ENCODE measurements around the gene FAM193B. TPM values are rescaled to one million over a fixed set of nuclear protein-coding genes. Genes with fewer than 3 reads are reported as not detected.
A peak's percentile ranks its signal among the peaks of the same experiment; 100 is the strongest.

Gene FAM193B
- total and polyA plus RNA-seq, 9 of the 15 experiments (the other 6 are each of a cell fraction or from before 2014, with no cell fraction given), result 4.4 to 76.4 (median 37.3) TPM

- TF ChIP-seq MITF (IDR thresholded peaks at IDR 0.05) (no peak), FOXP1 (CRISPR knock-in tag; IDR thresholded peaks at IDR 0.05) (0 out of 2 replicates have a peak, but pooled peaks have one; percentile 77), PYGO2 (tag; IDR thresholded peaks at IDR 0.05) (0 out of 2 replicates have a peak, but pooled peaks have one; percentile 17), ZNF354B (CRISPR knock-in tag; IDR thresholded peaks at IDR 0.05) (no peak), ZMIZ1 (IDR thresholded peaks at IDR 0.05; ENCODE audit: low read depth in 2 of 2, low read length in 2 of 2) (no peak), MBD1 (CRISPR knock-in tag; IDR thresholded peaks at IDR 0.05) (no peak), RFX5 (IDR thresholded peaks at IDR 0.05; ENCODE audit: low read depth, low read length) (no peak), POU5F1 (IDR thresholded peaks at IDR 0.05; ENCODE audit: borderline replicate concordance, low read depth, low read length, partially characterized antibody) (no peak), MTA2 (IDR thresholded peaks at IDR 0.05; ENCODE audit: low read depth) (0 out of 2 replicates have a peak, but pooled peaks have one; percentile 17), TEAD1 (CRISPR knock-in tag; IDR thresholded peaks at IDR 0.05) (no peak), SIN3B (IDR thresholded peaks at IDR 0.05; ENCODE audit: low read depth) (peak; percentile 43; the same call in 1 of the 2 replicates), NELFE (IDR thresholded peaks at IDR 0.05; ENCODE audit: insufficient read depth, insufficient read length) (no peak), BRCA1 (IDR thresholded peaks at IDR 0.05) (no peak), BRCA1 (CRISPR knock-in tag; IDR thresholded peaks at IDR 0.05) (no peak), PHTF2 (CRISPR knock-in tag; IDR thresholded peaks at IDR 0.05) (no peak), RUNX1 (IDR thresholded peaks at IDR 0.05; ENCODE audit: low read depth) (no peak), CGGBP1 (CRISPR knock-in tag; IDR thresholded peaks at IDR 0.05) (peak; percentile 64; the same call in 1 of the 2 replicates), ZNF449 (CRISPR knock-in tag; IDR thresholded peaks at IDR 0.05) (no peak), PCBP2 (IDR thresholded peaks at IDR 0.05; ENCODE audit: low read depth, low read length, poor library complexity, severe bottlenecking) (no peak), TCFL5 (CRISPR knock-in tag; conservative IDR thresholded peaks at IDR 0.05) (no peak)
Observed at GRCh38 chr5:177497292-177498012, 56.9 kb downstream of the FAM193B start, which contains the start of gene PDLIM7 (continued).

Data from K562 (cell line).